NCI-H460 (cell line): ENCODE results near the gene EGFR. TPM values are rescaled to one million over a fixed set of nuclear protein-coding genes. Genes with fewer than 3 reads are reported as not detected.

Experiments
- DNase-seq: peaks from one replicate; pipeline ENCODE4 v3.0.0-alpha.2; 2016; ENCODE audit warnings: low read depth; ENCODE audit errors: extremely low read depth
- total RNA-seq: library from RNA; depleted of rRNA; stranded (reverse); fragments of >200 nt; shearing (Covaris generic); gene quantifications from 2 replicates; pipeline ENCODE4 v1.2.3, GENCODE V29; 2014

Gene EGFR
- total RNA-seq, 1 experiment from 2014 or later, result 24.3 TPM

- peak; percentile 38 for DNase-seq
These were observed 237.0 kb downstream of the EGFR start for GRCh38 chr7:55255496-55256445.

DNA sequence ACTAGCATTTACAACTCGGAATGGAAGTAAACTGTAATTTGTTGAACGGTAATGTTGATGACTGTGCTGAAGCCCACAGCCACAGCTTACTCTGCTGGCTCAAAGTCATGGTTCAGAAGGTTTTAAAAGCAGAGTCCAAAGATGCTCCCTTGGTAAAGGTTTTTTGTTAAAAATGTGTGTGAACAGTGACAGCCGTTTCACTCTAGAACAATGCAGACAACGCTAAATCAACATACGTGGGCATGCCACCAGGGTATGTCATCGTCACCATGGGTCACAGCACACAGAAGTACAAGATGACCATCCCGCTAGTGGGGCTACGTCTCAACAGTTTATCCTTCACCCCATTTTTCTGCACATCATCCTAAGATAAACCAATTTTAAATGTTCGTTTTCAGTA lies 239.8 kb downstream of the EGFR start:
- no peak for DNase-seq

GRCh38 chr7:55260171-55260570 lies 241.4 kb downstream of the EGFR start:
- no peak for DNase-seq

- no peak for DNase-seq
These were observed 242.0 kb downstream of the EGFR start for GRCh38 chr7:55260676-55261385.
